ENCODE results near the gene PLCL2. TPM values are rescaled to one million over a fixed set of nuclear protein-coding genes. Genes with fewer than 3 reads are reported as not detected.
A peak's percentile ranks its signal among the peaks of the same experiment; 100 is the strongest.

The PLCL2 gene
- total and polyA plus RNA-seq, 2 donors (not counting 3 experiments of a cell fraction or from before 2014, with no cell fraction given) = 2.3 to 10.7 TPM

GRCh38 chr3:16907243-16907642 lies 22.5 kb downstream of the PLCL2 start:
- intact Hi-C loops (cut with micrococcal nuclease) = loop anchor here (1.0 to 2.0 kb wide), 2 partner anchors 22 to 42 kb away; no protein-coding TSS in a partner anchor
- dilution Hi-C loops (cut with MboI; ENCODE audit: extremely low pct_ligation_motif_present, low sequenced_read_pairs) = no loop called here
- Histone ChIP-seq H3K27me3 (ENCODE audit: control insufficient read depth in 2 of 2, insufficient read depth in 2 of 2, low read length in 2 of 2) (no peaks in the 10 kb centered on the region), H4K20me1 (replicated peaks; ENCODE audit: control insufficient read depth, extremely low read depth, insufficient read depth, low read length) (no peaks in the 10 kb centered on the region), H3K9ac (replicated peaks; ENCODE audit: extremely low read depth, insufficient read depth, low read length) (peak overlapping the region; percentile 40), H2AFZ (ENCODE audit: low read depth, low read length) (peak overlapping the region; percentile 11), H3K9me3 (replicated peaks; ENCODE audit: control insufficient read depth, insufficient read depth, low read length) (no peaks in the 10 kb centered on the region), H3K79me2 (ENCODE audit: control insufficient read depth, insufficient read depth, low read length) (peaks cover 4% of the 10 kb centered on the region), H3K4me2 (ENCODE audit: insufficient read depth, low read length) (peak overlapping the region; percentile 89), H3K27ac (ENCODE audit: insufficient read depth, low read depth, low read length) (peak overlapping the region; percentile 78), H3K9me1 (replicated peaks; ENCODE audit: control insufficient read depth, extremely low read depth, insufficient read depth, low read length) (no peaks in the 10 kb centered on the region), H3K4me3 (replicated peaks in 1 of 3; ENCODE audit: insufficient read depth in 1 of 3, low read depth in 1 of 3, low read length in 3 of 3) (peak overlapping the region in 1 of 3 experiments; percentile 14), H3K4me1 (ENCODE audit: control insufficient read depth, extremely low read depth, insufficient read depth, low read length) (peaks cover 34% of the 10 kb centered on the region), H3K36me3 (ENCODE audit: control insufficient read depth in 2 of 2, extremely low read depth in 1 of 2, insufficient read depth in 2 of 2, low read length in 2 of 2) (no peaks in the 10 kb centered on the region)
- DNase-seq (ENCODE audit: low read depth, low spot score) (peak; percentile 34), FAIRE-seq (peak; percentile 63)
- POLR2A ChIA-PET = no interaction called here
- BruUV-seq (replicated peaks) = no TSS peak
- CTCF ChIA-PET = interaction anchor here (0.7 to 4.2 kb wide), 6 partner anchors 9 to 78 kb away, joined by 3 to 33 read pairs (median 4); partner anchors contain the start of gene PLCL2
- TF ChIP-seq MYC (IDR thresholded peaks at IDR 0.05; ENCODE audit: low read depth, low read length) (no peak), GATA2 (IDR thresholded peaks at IDR 0.05; ENCODE audit: insufficient read depth, insufficient read length, low read depth, low read length) (peak; percentile 39)

- intact Hi-C loops (cut with micrococcal nuclease) = loop anchor here (1.0 kb wide), 1 partner anchor 9 kb away; no protein-coding TSS in a partner anchor
- POLR2A ChIA-PET = no interaction called here
- Histone ChIP-seq H3K4me2 (ENCODE audit: insufficient read depth, low read length) (peak overlapping the region; percentile 89), H3K9ac (replicated peaks; ENCODE audit: extremely low read depth, insufficient read depth, low read length) (no peak overlapping the region), H3K4me1 (ENCODE audit: control insufficient read depth, extremely low read depth, insufficient read depth, low read length) (peaks cover 34% of the 10 kb centered on the region), H3K79me2 (ENCODE audit: control insufficient read depth, insufficient read depth, low read length) (peaks cover 7% of the 10 kb centered on the region), H4K20me1 (replicated peaks; ENCODE audit: control insufficient read depth, extremely low read depth, insufficient read depth, low read length) (peaks cover 3% of the 10 kb centered on the region), H2AFZ (ENCODE audit: low read depth, low read length) (no peak overlapping the region), H3K27me3 (ENCODE audit: control insufficient read depth in 2 of 2, insufficient read depth in 2 of 2, low read length in 2 of 2) (no peaks in the 10 kb centered on the region), H3K36me3 (ENCODE audit: control insufficient read depth in 2 of 2, extremely low read depth in 1 of 2, insufficient read depth in 2 of 2, low read length in 2 of 2) (no peaks in the 10 kb centered on the region), H3K4me3 (replicated peaks in 1 of 3; ENCODE audit: insufficient read depth in 1 of 3, low read depth in 1 of 3, low read length in 3 of 3) (peak overlapping the region in 1 of 3 experiments; percentile 14), H3K9me1 (replicated peaks; ENCODE audit: control insufficient read depth, extremely low read depth, insufficient read depth, low read length) (no peaks in the 10 kb centered on the region), H3K27ac (ENCODE audit: insufficient read depth, low read depth, low read length) (peak overlapping the region; percentile 78), H3K9me3 (replicated peaks; ENCODE audit: control insufficient read depth, insufficient read depth, low read length) (no peaks in the 10 kb centered on the region)
- dilution Hi-C loops (cut with MboI; ENCODE audit: extremely low pct_ligation_motif_present, low sequenced_read_pairs) = no loop called here
- no TSS peak for BruUV-seq (replicated peaks)
- FAIRE-seq = no peak
- CTCF ChIA-PET = interaction anchor here (1.0 to 4.2 kb wide), 9 partner anchors 11 to 215 kb away, joined by 3 to 33 read pairs (median 4); partner anchors contain the start of gene PLCL2
- TF ChIP-seq CTCF (IDR thresholded peaks at IDR 0.05; ENCODE audit: extremely low read depth in 1 of 2, insufficient read depth in 1 of 2, low read depth in 1 of 2, low read length in 2 of 2) (no peak), POLR2A (IDR thresholded peaks at IDR 0.05; ENCODE audit: low read depth, low read length) (no peak), FOS (IDR thresholded peaks at IDR 0.05; ENCODE audit: borderline replicate concordance, insufficient read depth, low read length) (peak; percentile 29), EZH2 (IDR thresholded peaks at IDR 0.05; ENCODE audit: borderline replicate concordance, low read depth, low read length, severe bottlenecking) (no peak), MAX (IDR thresholded peaks at IDR 0.05; ENCODE audit: insufficient read depth, insufficient read length) (no peak), MYC (IDR thresholded peaks at IDR 0.05; ENCODE audit: low read depth, low read length) (no peak), JUN (IDR thresholded peaks at IDR 0.05; ENCODE audit: borderline replicate concordance, insufficient read depth, insufficient read length, low read depth) (peak; percentile 55), GATA2 (IDR thresholded peaks at IDR 0.05; ENCODE audit: insufficient read depth, insufficient read length, low read depth, low read length) (no peak), POLR2AphosphoS5 (IDR thresholded peaks at IDR 0.05; ENCODE audit: insufficient read depth, low read depth, low read length) (no peak)
- DNase-seq (ENCODE audit: low read depth, low spot score) = peak; percentile 48
These were observed 23.5 kb downstream of the PLCL2 start for GRCh38 chr3:16908016-16908807.
